Subcutaneous abdominal adipose tissue (tissue), 5 donors: ENCODE results near the gene IL1A.

ENCODE experiments used
- H3K27ac ChIP-seq: one replicate; pipeline ENCODE4 v1.7.0; 2013; ENCODE audit warnings: low read depth, mild to moderate bottlenecking, inconsistent platforms, low read length, moderate library complexity
- H3K27me3 ChIP-seq, 5 donors: one replicate each; pipeline ENCODE4 v1.7.0; 2013; ENCODE audit warnings: low read length in 5 of 5, inconsistent platforms in 1 of 5; ENCODE audit not compliant: control insufficient read depth in 5 of 5, insufficient read depth in 4 of 5
- H3K36me3 ChIP-seq, 5 donors: one replicate each; pipeline ENCODE4 v1.7.0; 2013; ENCODE audit warnings: low read length in 5 of 5; ENCODE audit not compliant: control insufficient read depth in 5 of 5, insufficient read depth in 5 of 5
- H3K4me1 ChIP-seq, 5 donors: one replicate each; pipeline ENCODE4 v1.7.0; 2013; ENCODE audit warnings: low read length in 5 of 5, mild to moderate bottlenecking in 3 of 5, moderate library complexity in 1 of 5; ENCODE audit not compliant: control insufficient read depth in 5 of 5, insufficient read depth in 5 of 5
- H3K4me3 ChIP-seq, 5 donors: one replicate each; pipeline ENCODE4 v1.7.0; 2013; ENCODE audit warnings: low read length in 5 of 5, low read depth in 1 of 5
- H3K9ac ChIP-seq, 5 donors: one replicate each; pipeline ENCODE4 v1.7.0; 2013; ENCODE audit warnings: low read length in 5 of 5, mild to moderate bottlenecking in 4 of 5, moderate library complexity in 3 of 5
- H3K9me3 ChIP-seq, 5 donors: one replicate each; pipeline ENCODE4 v1.7.0; 2013; ENCODE audit warnings: low read length in 5 of 5; ENCODE audit not compliant: control insufficient read depth in 5 of 5
- donor health status: healthy.
- donor health status: healthy.
- donor health status: healthy.
- donor health status: healthy.
- donor health status: healthy.

The IL1A gene

DNA sequence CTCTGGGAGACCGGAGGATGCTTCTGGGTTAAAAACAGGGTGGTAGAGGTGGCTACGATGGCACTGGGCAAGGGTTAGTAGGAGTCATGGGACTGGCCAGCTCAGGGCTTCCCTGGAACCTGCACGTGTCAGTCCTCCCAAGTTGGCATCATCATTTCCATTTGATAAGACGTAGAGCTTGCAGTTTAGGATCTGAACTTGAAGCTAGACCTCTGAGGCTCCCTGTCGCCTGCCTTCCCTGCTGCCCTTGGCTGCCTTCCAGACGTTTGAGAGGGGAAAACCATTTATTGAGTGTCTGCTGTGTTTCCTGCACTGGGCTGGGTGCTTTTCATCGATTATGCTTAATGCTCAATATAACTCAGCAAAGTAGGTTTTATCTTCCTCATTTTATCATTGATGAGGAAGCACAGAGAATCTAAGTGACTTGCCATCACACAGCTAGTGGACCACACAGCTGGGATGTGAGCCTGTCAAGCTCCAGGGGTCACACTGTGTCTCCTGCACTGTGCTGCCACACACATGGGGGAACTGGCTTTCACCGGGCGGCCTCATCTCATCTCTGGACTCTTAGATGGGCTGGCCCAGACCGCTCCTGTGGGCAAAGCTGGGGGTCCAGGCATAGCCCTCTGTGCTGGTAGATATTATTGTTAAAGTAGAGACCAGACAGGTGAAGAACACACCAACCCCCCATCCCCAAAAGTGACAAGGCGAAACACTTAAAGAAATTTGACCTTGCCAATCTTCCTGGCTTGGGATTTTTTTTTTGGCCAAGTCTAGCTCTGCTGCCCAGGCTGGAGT is 55.7 kb downstream of the IL1A start:
- no peak overlapping the region for H3K4me3 ChIP-seq
- no peaks in the 10 kb centered on the region for H3K9me3 ChIP-seq
- no peak overlapping the region for H3K27ac ChIP-seq
- peaks cover 0 to 4% (median 0%) of the 10 kb centered on the region in 5 donors for H3K27me3 ChIP-seq
- peaks cover 0 to 16% (median 11%) of the 10 kb centered on the region in 5 donors for H3K4me1 ChIP-seq
- H3K36me3 ChIP-seq = no peaks in the 10 kb centered on the region
- no peak overlapping the region for H3K9ac ChIP-seq

- peaks cover 0 to 4% (median 0%) of the 10 kb centered on the region in 5 donors for H3K27me3 ChIP-seq
- no peaks in the 10 kb centered on the region for H3K36me3 ChIP-seq
- peaks cover 0 to 16% (median 11%) of the 10 kb centered on the region in 5 donors for H3K4me1 ChIP-seq
- no peak overlapping the region for H3K27ac ChIP-seq
- H3K4me3 ChIP-seq = no peak overlapping the region
- no peaks in the 10 kb centered on the region for H3K9me3 ChIP-seq
- H3K9ac ChIP-seq = no peak overlapping the region
Measured at GRCh38 chr2:112728029-112728362, 56.3 kb downstream of the IL1A start.

GRCh38 chr2:112727276-112728028 is 56.8 kb downstream of the IL1A start:
- peaks cover 0 to 16% (median 11%) of the 10 kb centered on the region in 5 donors for H3K4me1 ChIP-seq
- H3K4me3 ChIP-seq = no peak overlapping the region
- no peak overlapping the region for H3K27ac ChIP-seq
- no peaks in the 10 kb centered on the region for H3K36me3 ChIP-seq
- no peak overlapping the region for H3K9ac ChIP-seq
- H3K9me3 ChIP-seq = no peaks in the 10 kb centered on the region
- H3K27me3 ChIP-seq = peaks cover 0 to 4% (median 0%) of the 10 kb centered on the region in 5 donors

- Histone ChIP-seq H3K9me3 (no peaks in the 10 kb centered on the region), H3K27ac (no peak overlapping the region), H3K9ac (peak overlapping the region in 2 of 5 donors; percentile 13 to 43)
Measured at GRCh38 chr2:112726487-112727190, 57.7 kb downstream of the IL1A start.

DNA sequence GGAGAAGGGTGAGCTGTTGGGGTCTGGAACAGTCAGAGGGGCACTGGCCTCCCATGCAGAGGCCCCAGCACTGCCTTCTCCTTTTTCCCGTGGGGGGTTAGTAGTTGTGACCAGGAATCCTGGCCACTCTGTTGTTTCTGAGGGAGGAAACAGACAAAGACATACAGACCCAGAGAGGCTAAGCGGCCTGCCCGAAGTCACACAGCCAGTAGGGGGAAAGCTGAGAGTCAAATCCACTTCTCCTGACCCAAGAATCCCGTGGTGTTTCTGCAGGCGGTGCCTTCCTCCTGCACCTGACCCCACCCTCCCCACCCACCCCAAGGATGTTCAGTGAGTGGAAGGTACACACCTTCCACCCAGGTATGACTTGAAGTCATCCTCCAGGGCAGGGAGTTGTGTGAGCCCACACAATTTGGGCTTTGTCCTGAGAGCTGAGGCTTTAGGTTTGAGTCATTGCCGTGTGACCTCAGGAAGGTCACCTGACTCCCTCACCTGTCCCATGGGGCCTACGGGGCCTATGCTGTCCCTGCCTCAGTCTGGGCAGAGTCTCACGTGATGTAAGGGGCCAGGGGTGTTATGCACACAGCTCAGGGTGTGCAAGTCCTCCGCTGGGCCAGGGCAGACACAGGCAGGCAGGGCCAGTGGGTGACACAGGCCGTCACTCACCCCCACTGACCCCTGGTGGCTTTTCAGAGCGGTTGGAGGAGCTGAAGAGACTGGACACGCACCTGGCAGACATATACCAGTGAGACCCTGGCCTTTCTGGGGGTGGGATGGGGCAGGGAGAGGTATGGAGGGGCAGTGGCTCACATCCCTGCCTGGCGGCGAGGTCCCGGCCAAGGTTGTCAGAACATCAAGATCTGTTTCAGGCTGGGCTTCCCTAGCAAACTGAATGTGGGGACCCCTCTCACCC is 58.5 kb downstream of the IL1A start:
- H3K36me3 ChIP-seq = no peaks in the 10 kb centered on the region
- H3K27ac ChIP-seq = no peak overlapping the region
- H3K9me3 ChIP-seq = no peaks in the 10 kb centered on the region
- H3K27me3 ChIP-seq = peaks cover 0 to 4% (median 0%) of the 10 kb centered on the region in 5 donors
- H3K4me3 ChIP-seq = no peak overlapping the region
- peak overlapping the region in 2 of 5 donors; percentile 13 to 43 for H3K9ac ChIP-seq
- H3K4me1 ChIP-seq = peaks cover 0 to 16% (median 11%) of the 10 kb centered on the region in 5 donors

More at GRCh38 chr2:112726487-112727190, 57.7 kb downstream of the IL1A start:
- Histone ChIP-seq H3K4me1 (peaks cover 0 to 16% (median 11%) of the 10 kb centered on the region in 5 donors), H3K27me3 (peaks cover 0 to 4% (median 0%) of the 10 kb centered on the region in 5 donors), H3K36me3 (no peaks in the 10 kb centered on the region), H3K4me3 (no peak overlapping the region)

DNA sequence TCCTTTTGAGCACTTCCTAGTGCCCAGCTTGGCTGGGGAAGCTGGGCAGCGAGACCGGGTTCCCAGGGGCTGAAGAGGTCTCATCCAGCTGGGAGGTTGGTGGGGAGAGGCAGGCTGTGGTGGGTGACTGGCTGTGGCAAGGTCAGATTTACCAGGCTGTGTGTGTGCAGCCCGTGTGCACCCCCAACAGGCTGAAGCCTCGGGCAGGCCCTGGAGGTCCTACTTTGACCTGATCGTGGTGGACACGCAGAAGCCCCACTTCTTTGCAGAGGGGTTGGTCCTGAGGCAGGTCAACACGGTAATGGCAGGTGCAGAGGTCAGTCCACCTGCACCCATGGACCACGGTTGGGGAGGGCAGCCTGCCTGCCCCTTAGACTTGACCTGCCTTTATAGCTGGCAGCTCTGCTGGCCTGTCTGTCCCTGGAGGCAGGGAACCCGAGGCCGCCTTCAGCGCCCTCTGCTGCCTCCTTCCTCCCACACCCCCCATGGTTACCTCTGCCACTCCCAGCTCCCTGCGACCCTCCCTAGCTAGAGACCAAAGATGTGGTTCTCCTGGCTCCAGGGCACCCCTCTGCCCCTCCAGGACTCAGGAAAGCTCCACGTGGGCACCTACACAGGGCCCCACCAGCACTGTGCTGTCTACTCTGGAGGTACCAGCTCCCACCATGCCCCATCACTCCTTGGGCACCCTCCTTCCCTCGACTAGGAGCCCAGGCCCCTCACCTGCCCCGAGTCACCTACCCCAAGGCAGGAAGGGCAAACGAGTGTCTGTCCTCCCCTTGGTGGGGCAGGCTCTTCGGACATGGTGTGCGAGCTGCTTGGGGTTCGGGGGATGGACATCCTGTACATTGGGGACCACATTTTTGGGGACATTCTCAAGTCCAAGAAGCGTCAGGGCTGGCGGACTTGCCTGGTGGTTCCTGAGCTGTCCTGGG is 59.4 kb downstream of the IL1A start:
- Histone ChIP-seq H3K9ac (no peak overlapping the region), H3K36me3 (no peaks in the 10 kb centered on the region), H3K27me3 (peaks cover 0 to 4% (median 0%) of the 10 kb centered on the region in 5 donors), H3K9me3 (no peaks in the 10 kb centered on the region), H3K4me3 (no peak overlapping the region), H3K27ac (no peak overlapping the region), H3K4me1 (peaks cover 0 to 16% (median 14%) of the 10 kb centered on the region in 5 donors)

- Histone ChIP-seq H3K27ac (no peak overlapping the region), H3K9me3 (no peaks in the 10 kb centered on the region), H3K36me3 (no peaks in the 10 kb centered on the region), H3K9ac (no peak overlapping the region), H3K4me3 (no peak overlapping the region), H3K27me3 (peaks cover 0 to 4% (median 0%) of the 10 kb centered on the region in 5 donors), H3K4me1 (peaks cover 0 to 12% (median 11%) of the 10 kb centered on the region in 5 donors)
Measured at GRCh38 chr2:112723995-112724394, 60.3 kb downstream of the IL1A start.
